UCSD-AML1 (cell line): ENCODE results near the gene MBLAC2.

ENCODE experiments used
- DNase-seq: peaks from one replicate; lab custom pipeline; 2025; ENCODE audit not compliant: unreplicated experiment; lab: John Stamatoyannopoulos, UW

Gene MBLAC2

GRCh38 chr5:90474235-90475107, at the start of gene MBLAC2, which contains the start of gene POLR3G:
TSS of gene MBLAC2 (minus strand) at chr5:90474771. CDS start at chr5:90474292, 479 bp downstream.
TSS of gene POLR3G (plus strand) at chr5:90474864. CDS start at chr5:90485568, 10,704 bp downstream.
- DNase-seq, result peak; percentile 92

DNA sequence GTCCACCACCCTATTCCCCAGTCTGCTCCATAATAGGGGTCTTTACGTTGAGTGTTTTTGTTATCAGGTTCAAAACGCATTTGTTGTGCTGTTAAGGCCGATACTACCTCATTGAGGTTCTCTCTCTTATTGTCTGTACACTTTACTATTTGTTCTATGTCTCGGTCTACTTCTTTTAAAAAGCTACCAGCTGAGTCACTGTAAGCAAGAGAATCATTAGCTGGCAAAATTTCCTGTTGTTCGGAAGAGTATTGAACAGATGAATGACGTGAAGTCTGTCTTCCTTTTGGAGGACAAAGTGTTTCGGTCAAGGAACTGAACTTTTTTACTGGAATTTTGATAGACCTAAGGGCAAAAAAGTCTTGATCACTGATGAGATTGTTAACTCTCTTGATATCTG, 44.5 kb upstream of the MBLAC2 start:
- DNase-seq, result no peak

GRCh38 chr5:90518661-90519060, 44.1 kb upstream of the MBLAC2 start:
- DNase-seq, result no peak

- DNase-seq, result no peak
These were observed 39.9 kb upstream of the MBLAC2 start for GRCh38 chr5:90514520-90514919.

GRCh38 chr5:90510438-90510837, 35.9 kb upstream of the MBLAC2 start:
- no peak for DNase-seq

- no peak for DNase-seq
These were observed 31.6 kb upstream of the MBLAC2 start for GRCh38 chr5:90506221-90506620.

DNA sequence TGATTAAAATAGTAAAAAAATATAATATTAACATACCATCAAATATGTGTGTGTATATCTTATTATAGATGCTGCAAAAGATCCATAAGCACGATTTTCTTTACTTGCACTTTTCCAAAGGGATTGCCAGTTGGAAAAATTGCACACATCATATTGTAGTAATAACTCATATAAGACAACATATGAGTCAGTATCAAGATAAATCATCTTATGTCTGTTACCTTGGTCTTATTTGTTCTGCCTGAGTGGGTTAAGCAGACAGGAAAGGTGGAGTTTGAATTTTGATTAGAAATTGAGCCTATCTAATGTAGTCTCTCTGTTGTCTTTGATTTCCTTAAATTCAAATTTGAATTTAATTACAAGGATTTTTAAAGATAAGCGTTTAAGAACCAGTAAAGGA, 30.2 kb upstream of the MBLAC2 start:
- DNase-seq, result no peak

DNA sequence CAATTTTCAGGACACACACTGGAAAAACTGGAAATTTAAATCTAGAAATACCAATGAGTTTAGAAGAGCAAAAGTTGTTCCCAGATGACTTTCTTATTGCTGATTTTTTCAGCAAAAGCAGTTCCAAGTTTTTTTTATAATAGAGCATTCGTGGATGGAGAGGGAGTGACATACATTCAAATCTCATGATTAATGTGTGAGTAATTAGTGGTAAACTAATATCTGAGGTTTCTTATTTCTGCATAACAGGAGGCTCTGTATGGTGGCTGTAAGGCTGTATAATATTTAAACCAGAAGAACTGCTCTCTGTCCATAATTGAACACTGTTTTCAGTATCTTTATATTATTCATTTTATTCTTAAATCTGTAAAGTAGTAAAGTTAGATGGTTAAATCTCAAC, 29.0 kb upstream of the MBLAC2 start:
- no peak for DNase-seq

DNA sequence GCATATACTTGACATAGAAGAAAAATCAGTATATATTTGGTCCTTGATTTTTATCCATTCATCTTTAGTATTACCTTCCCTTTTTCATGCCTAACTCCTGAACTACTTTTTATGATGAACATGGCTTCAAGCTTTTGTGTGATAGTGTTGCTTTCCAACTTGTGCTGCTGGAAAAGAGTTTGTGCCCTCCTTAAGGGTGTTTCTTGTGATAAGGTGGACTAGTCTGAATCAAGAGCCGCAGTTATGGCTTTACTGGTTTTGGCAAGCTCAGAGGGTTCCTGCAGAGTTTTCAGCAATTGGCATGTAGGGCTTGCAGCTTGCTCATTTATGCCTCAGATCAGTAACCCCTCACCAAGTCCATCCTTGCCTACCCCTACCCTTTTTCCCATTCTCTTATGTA, 20.6 kb upstream of the MBLAC2 start:
- DNase-seq, result no peak

DNA sequence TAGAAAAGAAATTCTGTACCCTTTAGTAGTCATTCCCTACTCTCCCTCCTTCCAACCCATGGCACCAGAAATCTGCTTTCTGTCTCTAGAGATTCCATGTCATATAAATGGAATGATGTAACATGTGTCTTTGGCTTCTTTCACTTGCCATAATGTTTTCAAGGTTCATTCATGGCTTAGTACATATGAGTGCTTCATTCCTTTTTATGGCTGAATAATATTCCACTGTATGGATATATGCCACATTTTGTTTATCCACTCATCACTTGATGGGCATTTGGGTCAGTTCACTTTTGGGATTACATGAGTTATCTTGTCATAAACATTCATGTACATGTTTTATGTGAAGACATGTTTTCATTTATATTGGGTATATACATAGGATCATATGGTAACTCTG, 19.5 kb upstream of the MBLAC2 start:
- no peak for DNase-seq

- no peak for DNase-seq
These were observed 14.2 kb upstream of the MBLAC2 start for GRCh38 chr5:90488791-90489190.

DNA sequence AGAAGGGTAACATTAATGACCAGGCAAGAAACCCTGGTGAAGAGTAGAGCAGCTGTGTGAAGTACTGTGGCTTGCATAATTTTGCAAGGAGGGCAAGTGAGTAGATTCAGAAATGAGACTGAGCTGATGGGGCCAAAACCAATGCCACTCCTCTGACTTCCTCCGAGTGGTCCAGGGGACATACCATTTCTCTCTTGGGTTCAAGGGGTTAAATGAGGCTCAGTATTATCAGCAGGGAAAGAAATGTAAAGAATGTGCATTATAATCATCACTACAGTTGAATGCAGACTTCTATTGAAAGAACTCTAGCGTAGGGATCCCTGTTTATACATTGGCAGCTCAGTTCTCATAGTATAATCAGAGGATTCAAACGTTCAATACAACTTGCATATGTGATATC, 10.0 kb upstream of the MBLAC2 start:
- no peak for DNase-seq

- no peak for DNase-seq
These were observed 8.6 kb upstream of the MBLAC2 start for GRCh38 chr5:90483206-90483605.

- no peak for DNase-seq
These were observed 6.1 kb upstream of the MBLAC2 start for GRCh38 chr5:90480699-90481098.

DNA sequence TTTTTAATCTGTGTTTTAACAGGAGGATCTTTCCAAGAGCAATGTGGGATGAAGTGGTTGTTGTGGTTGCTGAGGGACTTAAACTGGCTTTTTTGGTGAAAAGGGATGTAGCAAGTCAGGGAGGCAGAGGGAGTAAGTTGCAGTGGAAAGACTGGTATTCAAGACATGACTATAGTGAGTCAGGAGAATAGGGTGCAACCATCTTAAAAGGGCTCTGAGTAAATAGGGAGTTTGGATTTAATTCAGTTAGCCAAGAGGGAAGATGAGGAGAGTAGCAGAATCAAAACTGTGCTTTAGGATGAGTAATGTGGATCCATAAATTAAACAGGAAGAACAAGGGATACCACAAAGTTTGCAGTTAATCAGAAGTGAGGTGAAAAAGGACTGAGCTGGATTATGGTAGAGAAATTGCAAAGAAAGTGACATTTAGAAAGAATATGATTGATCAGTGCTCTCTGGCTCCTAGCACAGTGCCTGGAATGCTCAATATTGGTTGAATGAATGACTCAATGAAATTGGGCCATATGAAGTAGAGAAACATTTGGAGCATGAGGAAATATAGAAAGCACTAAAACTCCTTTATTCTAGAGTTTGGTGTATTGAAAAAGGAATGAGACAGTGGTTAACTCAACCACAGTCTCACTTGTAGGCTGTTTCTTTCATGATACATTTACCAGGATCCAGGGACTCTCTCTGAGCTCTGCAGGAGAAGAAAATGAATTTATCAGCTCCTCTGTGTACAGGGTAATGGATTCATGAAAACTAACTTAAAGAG, 5.2 kb upstream of the MBLAC2 start:
- DNase-seq, result no peak

DNA sequence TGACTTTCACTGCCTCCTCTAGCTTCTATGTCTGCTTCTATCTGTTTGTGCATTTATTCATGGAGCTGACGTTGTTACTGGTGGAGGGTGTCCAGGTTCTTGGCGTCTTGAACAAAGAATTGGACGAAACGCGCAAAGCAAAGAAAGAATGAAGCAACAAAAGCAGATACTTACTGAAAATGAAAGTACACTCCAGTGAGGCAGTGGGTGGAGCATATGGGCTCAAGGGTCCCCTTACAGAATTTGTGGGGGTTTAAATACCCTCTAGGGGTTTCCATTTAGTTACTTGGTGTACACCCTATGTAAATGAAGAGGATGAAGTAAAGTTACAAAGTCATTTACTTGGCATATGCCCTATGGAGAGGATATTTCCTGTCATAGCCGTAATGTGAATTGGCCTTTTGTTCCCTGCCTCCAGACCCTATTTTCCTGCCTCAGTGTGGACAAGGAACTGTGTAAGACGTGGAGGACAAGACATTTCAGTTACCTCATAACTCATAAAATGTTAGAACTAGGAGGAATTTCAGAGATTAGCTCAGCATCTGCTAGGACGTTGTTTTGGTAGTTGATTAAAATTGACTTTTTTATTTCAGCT, 3.1 kb upstream of the MBLAC2 start:
- no peak for DNase-seq

GRCh38 chr5:90477073-90477472, 2.5 kb upstream of the MBLAC2 start:
- peak; percentile 10 for DNase-seq

GRCh38 chr5:90476391-90476790, 1.8 kb upstream of the MBLAC2 start:
- DNase-seq, result no peak

- no peak for DNase-seq
These were observed 937 bp upstream of the MBLAC2 start for GRCh38 chr5:90475436-90475980.

DNA sequence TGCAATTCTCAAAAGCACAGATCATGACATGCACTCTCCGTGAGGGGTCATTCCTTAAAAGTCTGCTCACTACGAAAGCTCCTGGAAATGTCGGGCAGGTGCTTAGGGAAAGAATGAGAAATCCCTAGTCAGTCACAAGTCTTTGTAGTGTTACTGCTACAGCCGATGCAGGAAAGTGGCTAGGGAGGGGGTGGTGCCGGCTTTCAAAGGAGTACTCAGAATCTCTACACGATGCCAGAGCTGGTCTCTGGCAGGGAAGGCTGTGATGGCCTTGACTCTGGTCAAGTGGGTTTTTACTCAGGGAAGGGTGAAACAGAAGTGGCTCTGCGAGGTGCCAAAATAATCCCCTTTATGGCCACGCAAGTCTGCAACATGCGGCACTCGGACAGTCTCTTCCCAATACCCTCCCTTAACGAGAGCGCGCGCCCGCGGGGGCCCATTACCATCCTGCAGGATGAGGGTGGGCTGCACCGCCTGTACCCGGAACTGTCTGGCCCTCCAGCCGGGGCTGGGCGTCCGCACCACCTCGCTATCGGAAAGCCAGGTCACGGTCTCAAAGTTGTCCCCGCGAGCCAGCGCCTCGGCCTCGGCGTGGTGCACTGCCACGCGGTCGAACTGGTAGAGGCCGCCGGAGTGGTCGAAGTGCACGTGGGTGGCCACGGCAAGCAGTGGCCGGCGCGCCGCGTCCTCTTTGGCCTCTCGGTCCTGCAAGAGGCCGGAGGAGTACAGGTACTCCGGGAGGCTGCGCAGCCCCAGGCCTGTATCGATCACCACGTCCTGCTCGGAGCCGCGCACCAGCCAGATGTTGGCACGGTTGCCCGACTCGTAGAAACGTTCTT, 956 bp downstream of the MBLAC2 start:
- peak; percentile 69 for DNase-seq
